Measurements from ENCODE around the gene DACH2. TPM values are rescaled to one million over a fixed set of nuclear protein-coding genes. Genes with fewer than 3 reads are reported as not detected.

The DACH2 gene
- total and polyA plus RNA-seq, 4 donors: 0.13 TPM; not detected in 3

DNA sequence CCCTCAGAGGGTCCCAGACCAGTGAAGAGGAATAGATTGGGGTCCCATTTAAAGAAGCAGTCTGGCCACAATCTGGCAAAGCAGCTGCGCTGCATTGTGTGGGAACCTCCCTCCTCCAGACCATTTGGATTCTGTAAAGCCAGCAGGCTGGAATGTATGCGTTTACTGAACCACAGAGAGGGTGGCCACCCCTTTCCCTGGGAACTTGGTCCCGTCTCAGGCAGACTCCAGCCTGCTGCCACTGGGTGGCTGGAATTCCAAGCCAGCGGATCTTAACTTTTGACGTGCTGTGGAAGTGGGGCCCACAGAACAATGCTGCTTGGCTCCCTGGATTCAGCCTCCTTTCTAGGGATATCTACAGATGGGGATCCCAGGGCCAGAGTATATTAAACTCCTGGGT is 307.2 kb downstream of the DACH2 start:
- DNase-seq (no peak), ATAC-seq (ENCODE audit: low FRiP score) (no peak)
- no peak overlapping the region for H3K4me3 ChIP-seq (ENCODE audit: low read length in 2 of 2)
- intact Hi-C loops (cut with DNase I): no loop called here
- WGBS, 2 donors: 43 to 49% methylated on average over 5 of the region's 5 CpGs
- H3K36me3 ChIP-seq (ENCODE audit: control insufficient read depth in 1 of 2, insufficient read depth in 2 of 2, low read length in 1 of 2): no peaks in the 10 kb centered on the region
- no peaks in the 10 kb centered on the region for H3K4me1 ChIP-seq (ENCODE audit: control insufficient read depth in 1 of 2, insufficient read depth in 2 of 2, low read length in 2 of 2)
- H3K27me3 ChIP-seq (ENCODE audit: control insufficient read depth in 1 of 2, insufficient read depth in 2 of 2, low read length in 1 of 2): no peaks in the 10 kb centered on the region
- no peaks in the 10 kb centered on the region for H3K9me3 ChIP-seq (ENCODE audit: control insufficient read depth, low read length)
- no peak overlapping the region for H3K27ac ChIP-seq (ENCODE audit: low read depth in 1 of 2, low read length in 2 of 2)

DNA sequence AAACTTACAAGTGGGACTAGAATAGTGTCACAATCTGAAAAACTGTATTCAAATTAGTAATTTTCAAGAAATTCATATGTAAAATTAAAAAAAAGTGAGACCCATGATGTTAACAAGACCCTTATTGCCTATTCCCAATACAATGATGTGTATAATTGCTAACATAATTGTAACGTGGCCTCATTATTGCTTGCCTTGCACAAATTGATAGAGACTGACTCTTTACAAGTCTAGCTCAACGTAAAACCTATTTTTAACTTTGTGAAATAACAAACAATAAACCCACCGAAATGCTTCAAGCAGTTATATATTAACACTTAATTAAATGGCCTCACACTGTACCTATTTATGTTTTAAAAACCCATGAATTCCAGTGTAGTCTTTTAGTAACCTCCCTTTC is 312.5 kb downstream of the DACH2 start:
- intact Hi-C loops (cut with DNase I): no loop called here

DNA sequence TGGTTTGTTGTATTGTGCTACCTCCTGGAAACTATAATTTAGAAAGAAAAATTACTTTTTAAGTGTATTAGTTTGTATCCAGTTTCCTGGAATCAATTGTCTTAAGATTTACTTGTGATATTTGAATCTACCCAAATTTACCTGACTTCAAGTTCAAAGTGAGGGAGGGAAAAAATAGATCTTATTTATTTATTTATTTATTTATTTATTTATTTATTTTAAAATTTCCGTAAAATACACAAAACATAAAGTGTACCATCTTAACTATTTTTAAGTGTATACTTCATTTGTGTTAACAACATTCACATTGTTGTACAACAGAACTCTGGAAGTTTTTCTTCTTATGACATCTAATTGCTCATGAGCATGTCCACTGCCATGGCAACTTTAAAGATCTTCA is 356.0 kb downstream of the DACH2 start:
- ATAC-seq (ENCODE audit: low FRiP score) (no peak), DNase-seq (no peak)
- no peaks in the 10 kb centered on the region for H3K9me3 ChIP-seq (ENCODE audit: control insufficient read depth, low read length)
- H3K36me3 ChIP-seq (ENCODE audit: control insufficient read depth in 1 of 2, insufficient read depth in 2 of 2, low read length in 1 of 2): no peaks in the 10 kb centered on the region
- 74 to 100% methylated on average over 1 of the region's 1 CpG for WGBS, 2 donors
- H3K4me1 ChIP-seq (ENCODE audit: control insufficient read depth in 1 of 2, insufficient read depth in 2 of 2, low read length in 2 of 2): no peaks in the 10 kb centered on the region
- intact Hi-C loops (cut with DNase I): no loop called here
- no peak overlapping the region for H3K4me3 ChIP-seq (ENCODE audit: low read length in 2 of 2)
- H3K27me3 ChIP-seq (ENCODE audit: control insufficient read depth in 1 of 2, insufficient read depth in 2 of 2, low read length in 1 of 2): no peaks in the 10 kb centered on the region
- H3K27ac ChIP-seq (ENCODE audit: low read depth in 1 of 2, low read length in 2 of 2): no peak overlapping the region

More for the DNA sequence above, 312.5 kb downstream of the DACH2 start:
- no peak for DNase-seq
- H3K36me3 ChIP-seq (ENCODE audit: control insufficient read depth in 1 of 2, insufficient read depth in 2 of 2, low read length in 1 of 2): no peaks in the 10 kb centered on the region
- no peaks in the 10 kb centered on the region for H3K4me1 ChIP-seq (ENCODE audit: control insufficient read depth in 1 of 2, insufficient read depth in 2 of 2, low read length in 2 of 2)
- H3K27ac ChIP-seq (ENCODE audit: low read depth in 1 of 2, low read length in 2 of 2): no peak overlapping the region
- no peaks in the 10 kb centered on the region for H3K9me3 ChIP-seq (ENCODE audit: control insufficient read depth, low read length)
- 47 to 71% methylated on average over 3 of the region's 3 CpGs for WGBS, 2 donors
- no peak for ATAC-seq (ENCODE audit: low FRiP score)
- no peak overlapping the region for H3K4me3 ChIP-seq (ENCODE audit: low read length in 2 of 2)
- no peaks in the 10 kb centered on the region for H3K27me3 ChIP-seq (ENCODE audit: control insufficient read depth in 1 of 2, insufficient read depth in 2 of 2, low read length in 1 of 2)

DNA sequence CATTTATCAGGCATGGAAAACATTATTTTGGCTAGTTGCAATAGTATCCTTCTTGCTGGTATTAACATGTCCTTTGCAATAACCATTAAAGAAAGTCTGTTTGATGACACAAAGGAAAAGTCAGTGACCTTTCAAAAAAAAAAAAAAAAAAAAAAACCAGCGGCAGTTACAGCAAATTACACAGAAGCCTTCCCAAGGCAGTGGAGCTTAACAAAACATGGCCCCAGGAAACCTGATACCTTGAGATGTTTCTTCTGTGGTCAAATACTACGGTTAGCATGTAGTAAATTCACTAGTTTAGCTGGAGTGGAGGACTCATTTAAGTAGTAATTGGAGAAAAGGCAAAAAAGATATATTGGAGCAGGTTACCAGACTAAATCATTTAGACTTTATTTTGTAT is 359.1 kb downstream of the DACH2 start:
- ATAC-seq (ENCODE audit: low FRiP score) (no peak), DNase-seq (no peak)
- 43 to 47% methylated on average over 2 of the region's 2 CpGs for WGBS, 2 donors
- Histone ChIP-seq H3K4me3 (ENCODE audit: low read length in 2 of 2) (no peak overlapping the region), H3K27ac (ENCODE audit: low read depth in 1 of 2, low read length in 2 of 2) (no peak overlapping the region), H3K36me3 (ENCODE audit: control insufficient read depth in 1 of 2, insufficient read depth in 2 of 2, low read length in 1 of 2) (no peaks in the 10 kb centered on the region), H3K4me1 (ENCODE audit: control insufficient read depth in 1 of 2, insufficient read depth in 2 of 2, low read length in 2 of 2) (no peaks in the 10 kb centered on the region), H3K27me3 (ENCODE audit: control insufficient read depth in 1 of 2, insufficient read depth in 2 of 2, low read length in 1 of 2) (no peaks in the 10 kb centered on the region), H3K9me3 (ENCODE audit: control insufficient read depth, low read length) (no peaks in the 10 kb centered on the region)
- intact Hi-C loops (cut with DNase I): no loop called here

DNA sequence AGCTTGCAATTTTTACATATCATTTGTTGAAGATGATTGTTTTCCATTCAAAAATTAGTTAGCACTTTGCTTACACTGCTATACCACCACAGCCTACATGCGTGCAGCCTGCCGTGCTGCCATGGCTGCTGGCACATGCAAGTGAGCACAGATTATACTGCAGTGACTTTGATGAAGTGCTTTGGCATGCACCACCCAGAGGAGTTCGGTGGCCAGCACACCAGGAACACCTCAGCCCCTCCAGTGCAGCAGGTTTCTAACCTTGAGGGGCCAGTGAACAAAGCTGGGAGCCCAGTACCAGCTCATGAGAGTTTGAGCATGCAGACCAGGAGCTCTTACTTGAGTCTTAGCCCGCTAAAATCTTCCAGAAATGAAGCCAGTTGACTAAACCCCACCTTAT is 431.5 kb downstream of the DACH2 start:
- H3K4me3 ChIP-seq (ENCODE audit: low read length in 2 of 2): no peak overlapping the region
- intact Hi-C loops (cut with DNase I): no loop called here
- no peaks in the 10 kb centered on the region for H3K4me1 ChIP-seq (ENCODE audit: control insufficient read depth in 1 of 2, insufficient read depth in 2 of 2, low read length in 2 of 2)
- ATAC-seq (ENCODE audit: low FRiP score) (no peak), DNase-seq (no peak)
- H3K36me3 ChIP-seq (ENCODE audit: control insufficient read depth in 1 of 2, insufficient read depth in 2 of 2, low read length in 1 of 2): no peaks in the 10 kb centered on the region
- H3K27me3 ChIP-seq (ENCODE audit: control insufficient read depth in 1 of 2, insufficient read depth in 2 of 2, low read length in 1 of 2): no peaks in the 10 kb centered on the region
- H3K27ac ChIP-seq (ENCODE audit: low read depth in 1 of 2, low read length in 2 of 2): no peak overlapping the region
- no peaks in the 10 kb centered on the region for H3K9me3 ChIP-seq (ENCODE audit: control insufficient read depth, low read length)
- WGBS, 2 donors: 59 to 71% methylated on average over 4 of the region's 4 CpGs

DNA sequence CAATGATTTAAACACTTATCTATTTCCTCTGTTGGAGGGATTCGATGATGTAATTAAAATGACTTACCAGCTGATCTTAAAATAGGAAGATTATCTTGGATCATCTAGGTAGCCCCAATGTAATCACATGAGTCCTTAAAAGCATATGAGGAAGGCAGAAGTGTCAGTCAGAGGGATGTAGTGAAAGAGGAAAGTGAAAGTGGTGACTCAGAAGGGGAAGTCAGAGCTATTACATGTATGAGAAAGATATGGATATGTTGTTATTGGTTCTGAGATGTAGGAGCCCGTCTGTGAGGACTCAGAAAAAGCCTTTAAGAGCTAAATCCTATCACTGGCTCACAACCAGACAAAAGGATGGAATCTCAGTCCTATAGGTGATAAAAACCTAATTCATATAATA is 456.4 kb downstream of the DACH2 start:
- no peaks in the 10 kb centered on the region for H3K27me3 ChIP-seq (ENCODE audit: control insufficient read depth in 1 of 2, insufficient read depth in 2 of 2, low read length in 1 of 2)
- H3K27ac ChIP-seq (ENCODE audit: low read depth in 1 of 2, low read length in 2 of 2): no peak overlapping the region
- no peaks in the 10 kb centered on the region for H3K36me3 ChIP-seq (ENCODE audit: control insufficient read depth in 1 of 2, insufficient read depth in 2 of 2, low read length in 1 of 2)
- no peak for ATAC-seq (ENCODE audit: low FRiP score)
- WGBS, 2 donors: 38 to 40% methylated on average over 2 of the region's 2 CpGs
- no peaks in the 10 kb centered on the region for H3K9me3 ChIP-seq (ENCODE audit: control insufficient read depth, low read length)
- intact Hi-C loops (cut with DNase I): no loop called here
- no peak for DNase-seq
- H3K4me1 ChIP-seq (ENCODE audit: control insufficient read depth in 1 of 2, insufficient read depth in 2 of 2, low read length in 2 of 2): no peaks in the 10 kb centered on the region
- H3K4me3 ChIP-seq (ENCODE audit: low read length in 2 of 2): no peak overlapping the region

DNA sequence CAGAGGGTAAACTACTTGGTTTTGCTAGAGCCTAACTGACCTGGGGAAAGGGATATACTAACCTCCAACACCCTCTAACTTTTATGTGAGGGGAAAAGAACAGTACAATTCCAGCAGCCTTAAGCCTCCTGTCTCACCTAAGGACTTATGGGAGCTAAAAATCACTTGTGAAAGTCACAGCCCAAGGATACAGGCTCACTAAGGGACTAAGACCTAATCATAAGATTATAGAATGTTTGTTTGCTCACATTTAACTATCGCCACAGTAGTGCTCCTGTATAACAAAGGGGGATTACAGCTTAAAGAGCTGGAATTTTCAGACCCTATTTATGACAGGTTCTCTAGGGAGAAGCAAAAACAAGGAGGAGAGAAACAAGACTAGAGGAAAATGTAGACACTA is 548.7 kb downstream of the DACH2 start:
- H3K4me1 ChIP-seq (ENCODE audit: control insufficient read depth in 1 of 2, insufficient read depth in 2 of 2, low read length in 2 of 2): no peaks in the 10 kb centered on the region
- no peaks in the 10 kb centered on the region for H3K36me3 ChIP-seq (ENCODE audit: control insufficient read depth in 1 of 2, insufficient read depth in 2 of 2, low read length in 1 of 2)
- DNase-seq (no peak), ATAC-seq (ENCODE audit: low FRiP score) (no peak)
- intact Hi-C loops (cut with DNase I): no loop called here
- H3K4me3 ChIP-seq (ENCODE audit: low read length in 2 of 2): no peak overlapping the region
- WGBS, 2 donors: 81 to 93% methylated on average over 1 of the region's 1 CpG
- no peaks in the 10 kb centered on the region for H3K27me3 ChIP-seq (ENCODE audit: control insufficient read depth in 1 of 2, insufficient read depth in 2 of 2, low read length in 1 of 2)
- no peak overlapping the region for H3K27ac ChIP-seq (ENCODE audit: low read depth in 1 of 2, low read length in 2 of 2)
- H3K9me3 ChIP-seq (ENCODE audit: control insufficient read depth, low read length): no peaks in the 10 kb centered on the region

DNA sequence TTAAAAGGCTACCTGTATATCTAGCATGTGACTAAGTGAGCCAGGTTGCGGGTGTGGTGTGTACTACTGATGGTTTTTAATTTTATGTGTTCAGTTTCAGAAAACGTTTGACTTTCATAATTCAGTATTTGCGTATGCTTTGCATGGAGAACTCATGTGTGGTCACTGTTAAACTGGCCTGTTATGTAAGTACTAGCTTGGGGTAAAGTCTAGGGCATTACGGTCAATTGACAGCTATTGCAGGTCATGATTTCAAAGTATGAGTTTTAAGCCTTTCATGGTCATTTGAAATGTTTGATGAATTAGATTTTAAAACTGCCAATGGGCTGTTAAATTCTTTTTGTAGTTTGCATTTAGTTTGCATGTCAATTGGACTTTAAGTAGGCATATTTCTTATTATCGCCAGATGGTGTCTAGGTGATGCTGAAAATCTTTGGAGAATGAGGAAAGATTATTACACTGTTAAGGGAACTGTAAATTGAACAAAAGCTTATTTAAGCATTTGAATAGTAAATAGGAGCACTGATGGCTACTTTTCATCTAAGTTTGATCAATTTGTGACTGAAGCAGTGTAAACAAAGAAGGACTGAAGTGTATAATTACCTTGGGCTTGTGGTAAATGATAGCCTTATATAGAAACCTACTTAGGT is 563.4 kb downstream of the DACH2 start:
- Histone ChIP-seq H3K27ac (ENCODE audit: low read depth in 1 of 2, low read length in 2 of 2) (no peak overlapping the region), H3K4me3 (ENCODE audit: low read length in 2 of 2) (no peak overlapping the region), H3K4me1 (ENCODE audit: control insufficient read depth in 1 of 2, insufficient read depth in 2 of 2, low read length in 2 of 2) (no peaks in the 10 kb centered on the region), H3K27me3 (ENCODE audit: control insufficient read depth in 1 of 2, insufficient read depth in 2 of 2, low read length in 1 of 2) (no peaks in the 10 kb centered on the region), H3K36me3 (ENCODE audit: control insufficient read depth in 1 of 2, insufficient read depth in 2 of 2, low read length in 1 of 2) (no peaks in the 10 kb centered on the region), H3K9me3 (ENCODE audit: control insufficient read depth, low read length) (no peaks in the 10 kb centered on the region)
- DNase-seq (no peak), ATAC-seq (ENCODE audit: low FRiP score) (no peak)
- 75 to 86% methylated on average over 5 of the region's 5 CpGs for WGBS, 2 donors
- intact Hi-C loops (cut with DNase I): no loop called here

DNA sequence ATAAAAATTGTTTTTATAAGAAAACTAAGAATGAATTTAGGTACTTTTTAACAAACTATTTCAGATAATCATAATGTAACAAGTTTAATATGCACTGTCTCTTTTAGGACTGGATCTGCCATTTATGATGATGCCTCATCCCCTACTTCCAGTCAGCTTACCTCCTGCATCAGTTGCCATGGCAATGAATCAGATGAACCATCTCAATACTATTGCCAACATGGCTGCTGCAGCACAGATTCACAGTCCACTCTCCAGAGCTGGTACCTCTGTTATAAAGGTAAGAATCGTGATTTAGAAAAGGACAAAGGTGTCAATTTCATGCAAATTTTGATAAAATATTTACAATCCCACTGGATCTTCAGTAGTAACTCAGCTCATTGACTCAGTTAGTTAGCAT is 566.2 kb downstream of the DACH2 start:
- H3K27ac ChIP-seq (ENCODE audit: low read depth in 1 of 2, low read length in 2 of 2): no peak overlapping the region
- intact Hi-C loops (cut with DNase I): no loop called here
- no peak for DNase-seq
- ATAC-seq (ENCODE audit: low FRiP score): no peak
- H3K4me1 ChIP-seq (ENCODE audit: control insufficient read depth in 1 of 2, insufficient read depth in 2 of 2, low read length in 2 of 2): no peaks in the 10 kb centered on the region
- H3K9me3 ChIP-seq (ENCODE audit: control insufficient read depth, low read length): no peaks in the 10 kb centered on the region
- WGBS, 2 donors: 34 to 73% methylated on average over 1 of the region's 1 CpG
- no peaks in the 10 kb centered on the region for H3K27me3 ChIP-seq (ENCODE audit: control insufficient read depth in 1 of 2, insufficient read depth in 2 of 2, low read length in 1 of 2)
- no peaks in the 10 kb centered on the region for H3K36me3 ChIP-seq (ENCODE audit: control insufficient read depth in 1 of 2, insufficient read depth in 2 of 2, low read length in 1 of 2)
- H3K4me3 ChIP-seq (ENCODE audit: low read length in 2 of 2): no peak overlapping the region

Data from aorta (tissue), 5 donors.